ENCODE results near the gene KANK4. TPM values are rescaled to one million over a fixed set of nuclear protein-coding genes. Genes with fewer than 3 reads are reported as not detected.

KANK4 gene
- total RNA-seq, 1 experiment from 2014 or later, result 21.5 TPM

DNA sequence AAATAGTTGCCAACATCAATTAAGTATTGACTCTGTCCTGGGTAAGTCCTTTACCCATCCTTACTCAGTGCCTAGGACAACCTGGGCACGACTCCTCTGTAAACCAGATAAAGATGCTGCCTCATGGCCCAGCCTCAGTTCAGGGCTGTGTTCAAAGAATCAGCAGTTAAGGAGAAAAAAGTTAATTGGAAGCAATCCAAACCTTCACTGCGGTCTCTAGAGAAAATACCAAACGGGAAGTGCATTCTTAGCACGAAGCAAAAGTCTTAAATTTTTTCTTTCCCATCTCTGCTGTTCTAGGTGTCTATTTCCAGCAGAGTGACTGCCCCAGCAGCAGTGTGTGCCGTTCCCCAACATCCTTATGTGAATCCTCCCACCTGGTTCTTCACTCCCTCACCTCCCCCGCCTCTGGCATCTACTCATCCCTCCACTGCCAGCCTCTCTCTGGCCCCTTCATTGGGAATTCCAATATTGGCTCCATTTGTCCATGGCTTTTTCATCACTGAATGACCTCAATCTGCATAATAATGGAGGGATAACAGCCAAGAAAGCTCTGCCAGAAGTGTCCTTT, 23.2 kb downstream of the KANK4 start:
- H3K9me3 Mint-ChIP-seq (ENCODE audit: unreplicated experiment), result no peaks in the 10 kb centered on the region
- POLR2A ChIA-PET, result no interaction called here

DNA sequence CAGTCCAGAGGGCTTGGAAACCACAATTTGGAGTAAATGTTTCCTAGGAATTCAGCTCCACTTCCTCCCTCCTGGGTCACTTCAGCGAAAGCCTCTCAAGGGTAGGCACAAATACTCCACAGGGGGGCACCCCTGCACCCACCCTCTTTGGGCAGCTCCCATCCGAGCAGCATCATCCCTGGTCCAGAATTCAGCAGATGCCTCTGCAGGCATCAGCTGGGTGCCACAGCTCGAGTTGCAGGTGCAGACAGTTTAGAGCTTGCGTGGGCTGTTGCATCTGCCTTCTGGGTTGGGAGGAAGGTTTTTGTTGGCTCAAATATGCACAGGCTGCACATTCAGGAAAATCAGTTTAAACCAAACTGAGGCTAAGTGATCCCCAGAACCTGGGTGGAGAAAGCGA, 25.0 kb downstream of the KANK4 start:
- H3K27me3 Mint-ChIP-seq (ENCODE audit: insufficient read depth, unreplicated experiment), result no peaks in the 10 kb centered on the region
- H3K4me3 ChIP-seq (ENCODE audit: low read depth, low read length), result no peak overlapping the region
- H3K9me3 ChIP-seq, result no peaks in the 10 kb centered on the region
- peak; percentile 51 to 63 for DNase-seq
- H3K4me1 Mint-ChIP-seq (ENCODE audit: low read depth, unreplicated experiment), result peaks cover 12% of the 10 kb centered on the region
- CTCF ChIA-PET, result interaction anchor here (1.0 kb wide), 1 partner anchor 25 kb away, joined by 3 read pairs; the partner anchor contains the start of gene KANK4
- POLR2A ChIA-PET, result interaction anchor here (0.6 kb wide), 1 partner anchor 142 kb away, joined by 3 read pairs; no protein-coding TSS in a partner anchor
- H3K27me3 ChIP-seq (replicated peaks; ENCODE audit: control insufficient read depth, insufficient read depth, low read length), result no peaks in the 10 kb centered on the region
- no peak overlapping the region for H3K27ac Mint-ChIP-seq (ENCODE audit: unreplicated experiment)
- H3K36me3 Mint-ChIP-seq (ENCODE audit: insufficient read depth, unreplicated experiment), result peaks cover 6% of the 10 kb centered on the region
- peaks cover 10% of the 10 kb centered on the region for H3K4me1 ChIP-seq
- no peak overlapping the region for H3K4me3 Mint-ChIP-seq (ENCODE audit: unreplicated experiment)
- H3K9me3 Mint-ChIP-seq (ENCODE audit: unreplicated experiment), result no peaks in the 10 kb centered on the region
- BruUV-seq (replicated peaks), result no TSS peak
- no peaks in the 10 kb centered on the region for H3K36me3 ChIP-seq (ENCODE audit: control insufficient read depth, insufficient read depth, low read length)
- TF ChIP-seq, protein P1, sequence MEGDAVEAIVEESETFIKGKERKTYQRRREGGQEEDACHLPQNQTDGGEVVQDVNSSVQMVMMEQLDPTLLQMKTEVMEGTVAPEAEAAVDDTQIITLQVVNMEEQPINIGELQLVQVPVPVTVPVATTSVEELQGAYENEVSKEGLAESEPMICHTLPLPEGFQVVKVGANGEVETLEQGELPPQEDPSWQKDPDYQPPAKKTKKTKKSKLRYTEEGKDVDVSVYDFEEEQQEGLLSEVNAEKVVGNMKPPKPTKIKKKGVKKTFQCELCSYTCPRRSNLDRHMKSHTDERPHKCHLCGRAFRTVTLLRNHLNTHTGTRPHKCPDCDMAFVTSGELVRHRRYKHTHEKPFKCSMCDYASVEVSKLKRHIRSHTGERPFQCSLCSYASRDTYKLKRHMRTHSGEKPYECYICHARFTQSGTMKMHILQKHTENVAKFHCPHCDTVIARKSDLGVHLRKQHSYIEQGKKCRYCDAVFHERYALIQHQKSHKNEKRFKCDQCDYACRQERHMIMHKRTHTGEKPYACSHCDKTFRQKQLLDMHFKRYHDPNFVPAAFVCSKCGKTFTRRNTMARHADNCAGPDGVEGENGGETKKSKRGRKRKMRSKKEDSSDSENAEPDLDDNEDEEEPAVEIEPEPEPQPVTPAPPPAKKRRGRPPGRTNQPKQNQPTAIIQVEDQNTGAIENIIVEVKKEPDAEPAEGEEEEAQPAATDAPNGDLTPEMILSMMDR (IDR thresholded peaks at IDR 0.05; ENCODE audit: insufficient read depth in 1 of 2, low read depth in 1 of 2, low read length in 1 of 2, severe bottlenecking in 1 of 2, unreplicated experiment in 1 of 2), result peak; percentile 34 to 40
- intact Hi-C loops (cut with micrococcal nuclease; ENCODE audit: unreplicated experiment), result loop anchor here (1.0 kb wide), 1 partner anchor 113 kb away; no protein-coding TSS in a partner anchor

More for the DNA sequence above, 23.2 kb downstream of the KANK4 start:
- intact Hi-C loops (cut with micrococcal nuclease; ENCODE audit: unreplicated experiment), result no loop called here
- no TSS peak for BruUV-seq (replicated peaks)
- Mint-ChIP-seq H3K4me1 (ENCODE audit: low read depth, unreplicated experiment) (no peaks in the 10 kb centered on the region), H3K36me3 (ENCODE audit: insufficient read depth, unreplicated experiment) (peaks cover 6% of the 10 kb centered on the region), H3K27ac (ENCODE audit: unreplicated experiment) (no peak overlapping the region), H3K4me3 (ENCODE audit: unreplicated experiment) (no peak overlapping the region), H3K27me3 (ENCODE audit: insufficient read depth, unreplicated experiment) (no peaks in the 10 kb centered on the region)
- TF ChIP-seq, protein P1 (IDR thresholded peaks at IDR 0.05; ENCODE audit: insufficient read depth in 1 of 2, low read depth in 1 of 2, low read length in 1 of 2, severe bottlenecking in 1 of 2, unreplicated experiment in 1 of 2), result no peak
- no peaks in the 10 kb centered on the region for H3K27me3 ChIP-seq (replicated peaks; ENCODE audit: control insufficient read depth, insufficient read depth, low read length)
- CTCF ChIA-PET, result no interaction called here
- DNase-seq, result no peak
- H3K4me3 ChIP-seq (ENCODE audit: low read depth, low read length), result no peak overlapping the region
- H3K9me3 ChIP-seq, result no peaks in the 10 kb centered on the region
- H3K4me1 ChIP-seq, result no peaks in the 10 kb centered on the region
- no peaks in the 10 kb centered on the region for H3K36me3 ChIP-seq (ENCODE audit: control insufficient read depth, insufficient read depth, low read length)

DNA sequence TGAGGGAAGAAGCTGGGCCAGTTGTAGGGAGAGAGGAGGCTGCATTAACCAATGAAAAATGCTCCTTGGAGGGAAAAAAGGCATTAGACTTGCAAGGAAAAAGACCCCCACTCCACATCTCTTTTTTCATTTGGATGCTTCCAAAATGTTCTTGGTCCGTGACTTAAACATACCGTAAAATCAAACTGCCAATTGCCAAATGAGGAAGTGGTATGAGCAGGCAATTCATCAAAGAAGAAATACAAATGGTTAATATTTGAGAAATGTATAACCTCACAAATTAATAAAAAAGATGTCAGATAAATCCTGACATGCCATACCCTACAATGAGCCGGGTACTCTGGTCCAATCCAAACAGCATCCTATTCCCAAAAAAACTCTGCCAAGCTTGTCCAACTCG, 30.6 kb downstream of the KANK4 start:
- no peaks in the 10 kb centered on the region for H3K36me3 ChIP-seq (ENCODE audit: control insufficient read depth, insufficient read depth, low read length)
- peaks cover 50% of the 10 kb centered on the region for H3K4me1 ChIP-seq
- TF ChIP-seq, protein P1 (IDR thresholded peaks at IDR 0.05; ENCODE audit: insufficient read depth in 1 of 2, low read depth in 1 of 2, low read length in 1 of 2, severe bottlenecking in 1 of 2, unreplicated experiment in 1 of 2), result no peak
- no TSS peak for BruUV-seq (replicated peaks)
- peak overlapping the region; percentile 15 for H3K4me3 Mint-ChIP-seq (ENCODE audit: unreplicated experiment)
- H3K27me3 ChIP-seq (replicated peaks; ENCODE audit: control insufficient read depth, insufficient read depth, low read length), result no peaks in the 10 kb centered on the region
- no peak overlapping the region for H3K4me3 ChIP-seq (ENCODE audit: low read depth, low read length)
- H3K27me3 Mint-ChIP-seq (ENCODE audit: insufficient read depth, unreplicated experiment), result no peaks in the 10 kb centered on the region
- peaks cover 55% of the 10 kb centered on the region for H3K4me1 Mint-ChIP-seq (ENCODE audit: low read depth, unreplicated experiment)
- POLR2A ChIA-PET, result interaction anchor here (1.3 kb wide), 1 partner anchor 9 kb away, joined by 9 read pairs; no protein-coding TSS in a partner anchor
- H3K9me3 Mint-ChIP-seq (ENCODE audit: unreplicated experiment), result no peaks in the 10 kb centered on the region
- no peak for DNase-seq
- H3K9me3 ChIP-seq, result no peaks in the 10 kb centered on the region
- H3K36me3 Mint-ChIP-seq (ENCODE audit: insufficient read depth, unreplicated experiment), result no peaks in the 10 kb centered on the region
- intact Hi-C loops (cut with micrococcal nuclease; ENCODE audit: unreplicated experiment), result loop anchor here (1.0 to 2.0 kb wide), 2 partner anchors 9 to 114 kb away; no protein-coding TSS in a partner anchor
- CTCF ChIA-PET, result no interaction called here
- H3K27ac Mint-ChIP-seq (ENCODE audit: unreplicated experiment), result peak overlapping the region; percentile 80
